Loucy (cell line): ENCODE results near the gene LHFPL2.
A peak's percentile ranks its signal among the peaks of the same experiment; 100 is the strongest.
"Not testable (repeated sequence)": the region's sequence is repeated elsewhere in the genome, so short reads cannot be mapped to it uniquely, and the experiment has no call there.

Experiments
- H2AFZ ChIP-seq: fragments of 200-600 bp; sonication (generic); 2 replicates; pipeline ENCODE4 v1.6.0; 2016; ENCODE audit warnings: antibody characterized with exemption, mild to moderate bottlenecking, low read length, moderate library complexity
- H3F3A ChIP-seq: fragments of 200-600 bp; 2 replicates; pipeline ENCODE4 v1.6.0; 2016; ENCODE audit warnings: antibody characterized with exemption, low read depth, mild to moderate bottlenecking
- H3K27me3 ChIP-seq: fragments of 200-600 bp; sonication (generic); 2 replicates; pipeline ENCODE4 v1.6.1; 2014; ENCODE audit warnings: low read length, mild to moderate bottlenecking; ENCODE audit not compliant: insufficient read depth, poor library complexity, severe bottlenecking
- H3K36me3 ChIP-seq: fragments of 200-600 bp; sonication (generic); 2 replicates; pipeline ENCODE4 v1.6.1; 2016; ENCODE audit warnings: low read length; ENCODE audit not compliant: insufficient read depth
- H3K4me1 ChIP-seq: fragments of 200-600 bp; sonication (generic); 2 replicates; pipeline ENCODE4 v1.5.1; 2014; ENCODE audit warnings: low read length, mild to moderate bottlenecking; ENCODE audit not compliant: insufficient read depth, poor library complexity, severe bottlenecking
- H3K4me2 ChIP-seq: fragments of 200-600 bp; sonication (generic); 2 replicates; pipeline ENCODE4 v1.6.0; 2014; ENCODE audit warnings: antibody characterized with exemption, low read length, low read depth, mild to moderate bottlenecking; ENCODE audit not compliant: poor library complexity, severe bottlenecking
- H3K4me3 ChIP-seq: fragments of 200-600 bp; sonication (generic); 2 replicates; pipeline ENCODE4 v1.5.1; 2014; ENCODE audit warnings: low read length, mild to moderate bottlenecking, mixed read lengths; ENCODE audit not compliant: poor library complexity, severe bottlenecking
- H3K79me2 ChIP-seq: fragments of 200-600 bp; sonication (generic); 2 replicates; pipeline ENCODE4 v1.6.1; 2014; ENCODE audit warnings: low read length; ENCODE audit not compliant: insufficient read depth
- H3K9ac ChIP-seq: fragments of 200-600 bp; sonication (generic); 2 replicates; pipeline ENCODE4 v1.6.0; 2014; ENCODE audit warnings: mild to moderate bottlenecking, low read depth, low read length, moderate library complexity; ENCODE audit not compliant: poor library complexity, severe bottlenecking
- H3K9me2 ChIP-seq: fragments of 200-600 bp; sonication (generic); replicated peaks from 2 replicates; pipeline ENCODE4 v1.6.1; 2016; ENCODE audit warnings: low read depth, low read length, mixed read lengths
- H3K9me3 ChIP-seq: fragments of 200-600 bp; sonication (generic); 2 replicates; pipeline ENCODE4 v1.6.1; 2014; ENCODE audit warnings: mild to moderate bottlenecking, antibody characterized with exemption, low read length, low read depth; ENCODE audit not compliant: insufficient read depth
- H4K20me1 ChIP-seq: fragments of 200-600 bp; sonication (generic); 2 replicates; pipeline ENCODE4 v1.6.0; 2014; ENCODE audit warnings: antibody characterized with exemption, low read length, mild to moderate bottlenecking; ENCODE audit not compliant: insufficient read depth, poor library complexity, severe bottlenecking
- EZH2phosphoT487 ChIP-seq: fragments of 200-600 bp; IDR thresholded peaks from 2 replicates; pipeline ENCODE4 v1.6.1; 2018; ENCODE audit warnings: antibody characterized with exemption, mild to moderate bottlenecking, moderate library complexity, borderline replicate concordance
- TF ChIP-seq, protein P1 (sequence below): fragments of 200-600 bp; sonication (generic); conservative IDR thresholded peaks from 2 replicates; pipeline ENCODE4 v1.5.1; 2014; ENCODE audit warnings: mild to moderate bottlenecking, antibody characterized with exemption, low read length

LHFPL2 gene

GRCh38 chr5:78622302-78622971, 26.1 kb downstream of the LHFPL2 start:
- Histone ChIP-seq H3K9me3 (no peaks in the 10 kb centered on the region), H3K36me3 (no peaks in the 10 kb centered on the region), H3K4me3 (no peak overlapping the region), H4K20me1 (no peaks in the 10 kb centered on the region), H3K4me1 (peaks cover 5% of the 10 kb centered on the region), H3K79me2 (no peaks in the 10 kb centered on the region), H3K9me2 (no peaks in the 10 kb centered on the region), H3K9ac (no peak overlapping the region), H2AFZ (no peak overlapping the region), H3K27me3 (peaks cover 13% of the 10 kb centered on the region), H3K4me2 (no peak overlapping the region), H3F3A (no peaks in the 10 kb centered on the region)
- TF ChIP-seq, protein P1, sequence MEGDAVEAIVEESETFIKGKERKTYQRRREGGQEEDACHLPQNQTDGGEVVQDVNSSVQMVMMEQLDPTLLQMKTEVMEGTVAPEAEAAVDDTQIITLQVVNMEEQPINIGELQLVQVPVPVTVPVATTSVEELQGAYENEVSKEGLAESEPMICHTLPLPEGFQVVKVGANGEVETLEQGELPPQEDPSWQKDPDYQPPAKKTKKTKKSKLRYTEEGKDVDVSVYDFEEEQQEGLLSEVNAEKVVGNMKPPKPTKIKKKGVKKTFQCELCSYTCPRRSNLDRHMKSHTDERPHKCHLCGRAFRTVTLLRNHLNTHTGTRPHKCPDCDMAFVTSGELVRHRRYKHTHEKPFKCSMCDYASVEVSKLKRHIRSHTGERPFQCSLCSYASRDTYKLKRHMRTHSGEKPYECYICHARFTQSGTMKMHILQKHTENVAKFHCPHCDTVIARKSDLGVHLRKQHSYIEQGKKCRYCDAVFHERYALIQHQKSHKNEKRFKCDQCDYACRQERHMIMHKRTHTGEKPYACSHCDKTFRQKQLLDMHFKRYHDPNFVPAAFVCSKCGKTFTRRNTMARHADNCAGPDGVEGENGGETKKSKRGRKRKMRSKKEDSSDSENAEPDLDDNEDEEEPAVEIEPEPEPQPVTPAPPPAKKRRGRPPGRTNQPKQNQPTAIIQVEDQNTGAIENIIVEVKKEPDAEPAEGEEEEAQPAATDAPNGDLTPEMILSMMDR = no peak
- no peak for TF ChIP-seq EZH2phosphoT487

DNA sequence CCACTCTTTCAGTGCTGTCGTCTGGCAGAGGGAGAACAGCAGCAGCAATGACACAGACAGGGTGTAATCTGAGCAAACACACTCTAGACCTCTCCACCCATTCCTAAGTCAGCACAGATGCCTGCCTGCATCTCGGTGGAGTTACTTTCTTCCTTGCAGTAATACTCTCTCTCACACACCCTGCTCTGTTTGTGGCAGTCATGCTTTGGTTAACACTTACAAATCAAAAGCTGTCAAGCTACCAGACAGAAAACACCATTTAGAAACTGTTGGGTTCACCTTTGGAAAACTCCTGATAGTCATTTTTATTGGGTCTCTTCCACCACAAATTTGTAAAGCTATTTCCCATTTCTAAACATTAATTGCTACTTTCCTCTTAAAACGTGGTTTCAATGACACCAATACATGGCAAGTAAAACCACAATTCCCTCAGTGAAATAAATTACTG, 27.3 kb downstream of the LHFPL2 start:
- H3K27me3 ChIP-seq = peaks cover 13% of the 10 kb centered on the region
- H3K36me3 ChIP-seq = no peaks in the 10 kb centered on the region
- no peak overlapping the region for H3K4me2 ChIP-seq
- H3K9me3 ChIP-seq = no peaks in the 10 kb centered on the region
- TF ChIP-seq, protein P1 = no peak
- peak; percentile 48; the same call in 1 of the 2 replicates for TF ChIP-seq EZH2phosphoT487
- no peak overlapping the region for H3K9ac ChIP-seq
- no peaks in the 10 kb centered on the region for H3F3A ChIP-seq
- H4K20me1 ChIP-seq = no peaks in the 10 kb centered on the region
- H3K4me1 ChIP-seq = peaks cover 5% of the 10 kb centered on the region
- H3K9me2 ChIP-seq = no peaks in the 10 kb centered on the region
- H2AFZ ChIP-seq = no peak overlapping the region
- H3K79me2 ChIP-seq = no peaks in the 10 kb centered on the region
- H3K4me3 ChIP-seq = no peak overlapping the region

DNA sequence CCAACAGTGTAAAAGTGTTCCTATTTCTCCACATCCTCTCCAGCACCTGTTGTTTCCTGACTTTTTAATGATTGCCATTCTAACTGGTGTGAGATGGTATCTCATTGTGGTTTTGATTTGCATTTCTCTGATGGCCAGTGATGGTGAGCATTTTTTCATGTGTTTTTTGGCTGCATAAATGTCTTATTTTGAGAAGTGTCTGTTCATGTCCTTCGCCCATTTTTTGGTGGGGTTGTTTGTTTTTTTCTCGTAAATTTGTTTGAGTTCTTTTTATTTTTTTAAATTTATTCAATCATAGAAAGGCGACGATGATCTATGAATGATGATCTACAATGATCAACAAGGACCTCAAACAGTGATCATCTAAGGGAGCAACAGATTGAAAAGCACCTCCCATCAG, 28.5 kb downstream of the LHFPL2 start:
- H3K9ac ChIP-seq, H3F3A ChIP-seq, H3K79me2 ChIP-seq, H2AFZ ChIP-seq, H3K4me2 ChIP-seq, H3K4me3 ChIP-seq, H3K9me3 ChIP-seq, H4K20me1 ChIP-seq, H3K4me1 ChIP-seq, H3K36me3 ChIP-seq, H3K9me2 ChIP-seq: not testable (repeated sequence)
- H3K27me3 ChIP-seq = peaks cover 13% of the 10 kb centered on the region

DNA sequence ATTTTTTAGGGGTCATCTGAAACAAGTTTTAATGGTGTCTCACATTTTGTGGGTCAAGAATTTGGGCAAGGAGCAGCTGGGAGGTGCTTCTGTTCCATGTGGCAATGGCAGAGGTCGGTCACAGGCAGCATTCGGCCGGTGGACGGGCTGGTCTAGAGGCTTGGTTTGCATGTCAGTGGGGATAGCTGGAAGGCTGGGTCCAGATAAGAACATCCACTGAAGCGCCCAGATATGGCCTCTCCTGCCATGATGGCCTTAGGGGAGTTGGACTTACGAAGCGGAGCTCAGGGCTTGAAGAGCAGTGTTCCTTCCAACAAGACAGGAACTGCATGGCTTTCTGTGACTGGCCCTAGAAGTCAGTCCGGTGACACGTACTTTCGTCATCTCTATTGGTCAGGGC, 30.3 kb downstream of the LHFPL2 start:
- Histone ChIP-seq H3K9ac (no peak overlapping the region), H3K9me2 (no peaks in the 10 kb centered on the region), H3K27me3 (peaks cover 2% of the 10 kb centered on the region), H2AFZ (no peak overlapping the region), H3F3A (no peaks in the 10 kb centered on the region), H3K36me3 (no peaks in the 10 kb centered on the region), H3K4me2 (no peak overlapping the region), H3K79me2 (no peaks in the 10 kb centered on the region), H3K9me3 (no peaks in the 10 kb centered on the region), H3K4me3 (no peak overlapping the region), H3K4me1 (peaks cover 5% of the 10 kb centered on the region), H4K20me1 (no peaks in the 10 kb centered on the region)
- TF ChIP-seq, protein P1 = no peak
- TF ChIP-seq EZH2phosphoT487 = no peak
